GM18520 (cell line): ENCODE data around the gene MSI2.

ENCODE experiments used
- ATAC-seq: cut with Tn5 transposase; IDR thresholded peaks from one replicate; pipeline ENCODE4 v1.9.1; 2021; ENCODE audit not compliant: unreplicated experiment

MSI2 gene

DNA sequence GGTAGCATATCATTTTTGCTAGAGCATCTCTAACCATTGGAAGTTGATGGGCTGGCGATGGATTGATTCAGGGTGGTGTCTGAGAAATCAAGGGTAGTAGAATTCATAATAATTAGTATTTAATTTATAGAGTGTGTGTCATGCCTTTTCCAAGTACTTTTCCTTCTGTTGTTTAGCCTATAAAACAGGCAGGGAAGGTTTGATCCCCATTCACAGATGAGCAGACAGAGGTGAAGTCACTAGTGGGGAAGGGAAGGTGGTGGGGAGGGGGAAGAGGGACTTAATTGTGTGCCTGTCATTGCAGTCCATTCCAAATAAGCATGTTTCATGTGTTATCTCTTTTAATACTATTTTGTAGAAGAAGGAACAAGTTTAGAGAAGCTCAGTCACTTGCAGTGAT is 131.3 kb downstream of the MSI2 start:
- no peak for ATAC-seq

DNA sequence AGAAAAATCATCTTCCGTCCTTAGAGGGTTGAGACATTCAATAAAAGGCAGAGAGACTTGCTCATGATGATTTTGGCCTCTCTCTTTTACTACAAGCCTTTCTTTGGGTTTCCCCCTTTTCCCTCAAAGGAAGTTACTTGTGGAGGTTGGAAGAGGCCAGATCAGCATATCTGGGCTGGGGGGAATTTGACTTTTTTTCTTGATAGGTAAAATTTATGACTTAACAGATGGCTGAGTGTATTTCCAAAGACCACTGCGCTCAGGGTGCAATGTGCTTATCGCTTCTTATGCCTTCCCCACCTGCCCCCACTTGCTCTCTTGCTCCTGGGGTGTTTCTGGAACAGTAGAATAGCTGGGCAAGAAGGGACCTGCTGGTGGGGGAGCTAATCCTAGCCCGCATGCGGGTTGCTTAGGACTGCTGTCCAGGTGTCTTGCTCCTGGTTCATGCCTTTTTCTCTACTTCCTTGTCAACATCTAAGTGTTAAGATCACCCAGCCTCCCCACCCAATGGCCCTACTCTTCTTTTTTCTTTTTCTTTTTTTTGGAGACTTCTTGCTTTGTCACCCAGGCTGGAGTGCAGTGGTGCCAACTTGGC is 131.9 kb downstream of the MSI2 start:
- no peak for ATAC-seq

DNA sequence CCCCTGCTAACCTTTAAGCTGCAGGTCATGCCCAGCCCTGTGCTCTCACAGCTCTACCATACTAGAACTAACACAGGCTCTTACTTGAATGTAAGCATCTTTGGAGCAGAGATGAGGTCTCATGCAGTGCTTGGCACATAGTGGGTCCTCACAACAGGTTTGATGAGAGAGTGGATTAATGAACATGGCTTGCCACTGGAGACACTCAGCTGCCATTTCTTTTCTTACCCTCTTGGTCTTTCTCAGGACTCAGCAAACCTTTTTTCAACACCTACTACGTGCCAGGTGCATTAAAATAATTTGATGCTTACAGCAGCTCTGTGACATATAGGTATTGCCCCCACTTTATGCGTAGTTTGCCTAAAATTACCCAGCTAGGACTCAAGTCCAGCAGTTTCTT is 133.2 kb downstream of the MSI2 start:
- no peak for ATAC-seq

DNA sequence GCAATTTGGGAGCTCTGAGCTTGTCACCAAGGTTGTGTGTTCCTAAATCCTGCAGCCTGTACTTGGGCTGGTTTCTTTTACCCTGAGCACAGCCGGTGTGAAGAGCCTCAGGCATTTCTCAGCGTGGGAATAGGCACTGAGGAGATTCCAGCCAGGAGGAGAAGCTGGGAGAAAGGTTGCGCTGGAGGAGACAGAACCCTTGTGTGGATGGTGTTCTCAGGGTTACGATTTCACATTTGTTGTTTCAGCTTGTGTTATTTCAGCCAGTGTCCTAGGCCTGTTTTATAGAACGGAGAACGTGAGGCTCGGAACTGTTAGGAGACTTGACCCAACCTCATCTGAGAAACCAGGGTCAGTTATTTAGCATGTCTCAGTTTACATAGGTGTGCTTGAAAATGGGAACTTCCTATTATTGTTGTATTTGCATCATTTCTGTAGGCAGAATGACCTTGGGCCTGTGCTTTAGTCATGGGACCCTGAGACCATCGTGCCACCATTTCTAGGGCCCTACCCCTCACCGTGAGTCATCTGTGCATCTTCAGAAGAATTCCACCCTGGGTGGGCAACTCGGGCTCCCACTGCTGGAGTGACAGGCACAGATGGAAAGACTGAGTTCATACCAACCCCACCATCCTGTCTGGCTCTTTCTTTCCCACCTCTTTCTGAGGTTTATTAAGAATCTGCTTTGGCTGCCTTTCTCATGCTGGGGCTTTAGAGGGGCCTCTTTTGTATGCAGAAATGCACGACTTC is 134.9 kb downstream of the MSI2 start:
- ATAC-seq = no peak

DNA sequence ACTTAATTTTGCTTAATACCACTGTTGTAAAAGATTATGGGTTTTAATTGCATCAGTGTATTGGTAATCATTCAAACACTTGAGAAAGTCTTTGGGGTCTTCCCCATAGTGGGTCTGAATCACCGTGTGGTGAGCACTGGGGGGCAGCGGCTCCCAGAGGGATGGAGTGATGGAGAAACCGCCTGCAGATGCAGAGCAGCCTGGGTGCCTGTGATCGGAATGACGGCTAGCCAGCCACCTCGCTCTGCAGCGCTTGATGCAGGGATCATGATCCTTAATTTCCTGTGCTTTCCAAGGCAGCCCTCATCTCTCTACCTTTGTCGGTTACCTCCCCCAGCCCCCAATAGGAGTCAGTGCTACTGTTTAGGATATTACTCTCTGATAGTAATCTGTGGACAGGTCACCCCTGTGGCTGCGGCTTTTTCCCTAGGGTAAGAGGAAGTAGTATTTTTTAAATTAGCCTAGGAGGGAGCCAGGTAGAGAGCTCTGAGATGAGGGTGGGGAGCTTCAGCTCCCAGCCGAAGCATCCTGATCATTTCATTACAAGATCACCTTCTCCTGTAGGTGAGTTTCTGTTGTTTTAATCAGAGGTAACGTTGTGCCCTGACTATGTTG is 135.6 kb downstream of the MSI2 start:
- ATAC-seq = no peak

DNA sequence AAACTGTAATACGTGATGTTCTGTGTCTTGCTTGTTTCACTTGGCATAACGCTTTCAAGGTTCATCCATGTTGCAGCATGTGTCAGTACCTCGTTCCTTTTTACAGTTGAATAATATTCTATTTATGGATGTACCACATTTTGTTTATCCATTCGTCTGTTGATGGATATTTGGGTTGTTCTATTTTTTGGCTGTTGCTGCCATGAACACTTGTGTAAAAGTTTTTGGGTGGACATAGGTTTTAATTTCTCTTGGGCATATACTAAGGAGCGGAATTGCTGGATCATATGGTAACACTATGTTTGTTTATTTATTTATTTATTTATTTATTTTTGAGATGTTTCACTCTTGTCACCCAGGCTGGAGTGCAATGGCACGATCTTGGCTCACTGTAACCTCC is 137.0 kb downstream of the MSI2 start:
- no peak for ATAC-seq

DNA sequence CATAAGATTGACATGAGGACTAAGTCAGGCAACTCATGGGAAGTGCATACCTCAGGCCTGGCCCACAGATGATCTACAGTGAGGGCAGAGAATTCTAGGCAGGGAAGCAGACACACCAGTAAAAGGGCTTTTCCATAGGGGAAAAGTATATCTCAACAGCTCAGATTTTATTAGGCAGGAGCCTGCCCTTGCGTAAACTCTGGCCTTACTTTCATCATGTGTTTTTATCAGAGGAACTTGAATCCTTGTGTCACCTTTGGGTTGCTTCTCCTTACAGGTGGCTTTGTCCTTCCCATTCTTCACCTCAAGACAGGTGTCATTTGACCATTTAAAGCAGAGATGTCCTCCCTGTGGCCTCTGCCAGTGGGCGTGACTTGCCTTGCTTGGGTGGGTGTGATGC is 138.1 kb downstream of the MSI2 start:
- no peak for ATAC-seq

DNA sequence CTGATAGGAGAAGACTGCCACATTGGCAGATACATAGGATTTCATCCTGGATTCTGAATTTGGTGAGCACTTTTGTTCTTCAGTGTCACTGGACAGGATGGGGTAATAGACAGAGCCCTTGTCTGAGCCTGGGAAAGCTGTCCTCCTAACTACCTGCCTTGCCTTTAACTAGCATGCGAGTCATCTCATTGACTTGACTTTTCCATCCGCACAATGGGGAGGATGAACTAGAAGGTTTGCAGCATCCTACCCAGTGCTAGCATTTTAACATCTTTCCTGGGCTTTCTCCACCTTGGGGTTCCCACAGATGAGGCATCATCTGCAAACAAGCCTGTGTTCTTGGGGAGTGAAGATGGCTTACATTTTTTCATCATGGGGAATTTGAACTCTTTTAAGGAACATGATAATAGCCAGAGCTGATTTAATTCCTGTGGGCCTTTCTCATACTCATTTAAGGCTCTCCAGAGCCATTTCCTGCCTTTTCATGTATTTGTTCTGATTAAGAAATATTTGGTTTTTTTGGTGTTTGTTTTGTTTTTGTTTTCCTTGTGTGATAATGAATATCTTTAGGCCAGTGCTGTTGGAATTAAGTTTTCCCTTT is 139.5 kb downstream of the MSI2 start:
- ATAC-seq = no peak

DNA sequence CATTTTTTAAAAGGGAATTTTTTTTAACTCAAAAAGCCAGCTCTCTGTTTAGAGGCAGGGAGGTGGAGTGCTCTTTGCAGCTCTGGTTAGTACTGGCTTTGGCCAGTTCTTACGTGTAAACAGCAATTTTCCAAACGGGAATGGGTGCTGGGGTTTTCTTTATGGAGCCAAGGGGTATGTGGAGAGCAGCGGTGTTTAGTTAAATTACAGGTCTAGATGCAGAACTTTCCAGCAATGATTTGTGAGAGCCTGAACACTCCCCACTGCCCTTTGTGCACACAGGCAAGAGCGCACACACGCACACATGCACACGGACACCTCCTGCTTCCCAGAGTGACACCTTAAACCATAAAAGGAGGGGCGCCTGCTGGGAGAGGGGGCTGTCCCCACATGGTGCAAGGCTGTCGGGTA is 140.2 kb downstream of the MSI2 start:
- no peak for ATAC-seq

DNA sequence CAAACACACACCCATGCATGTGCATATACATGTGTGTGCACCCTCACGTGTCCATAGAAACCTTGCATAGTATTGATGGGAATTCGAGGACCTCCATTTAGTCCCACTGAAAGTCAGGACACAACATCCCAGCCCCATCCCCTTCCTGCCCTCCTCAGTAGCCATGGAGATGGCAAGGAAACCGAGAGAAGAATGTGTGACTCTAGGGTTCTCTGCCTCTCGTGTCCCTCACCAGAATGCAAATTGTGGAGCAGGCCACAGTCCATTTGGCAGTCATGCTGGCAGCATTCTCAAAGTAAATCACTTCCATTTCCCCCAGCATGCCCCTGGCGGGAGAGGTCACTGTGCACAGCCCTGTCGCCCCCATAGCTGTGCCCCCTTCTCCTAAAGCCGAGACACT is 141.1 kb downstream of the MSI2 start:
- ATAC-seq = no peak

DNA sequence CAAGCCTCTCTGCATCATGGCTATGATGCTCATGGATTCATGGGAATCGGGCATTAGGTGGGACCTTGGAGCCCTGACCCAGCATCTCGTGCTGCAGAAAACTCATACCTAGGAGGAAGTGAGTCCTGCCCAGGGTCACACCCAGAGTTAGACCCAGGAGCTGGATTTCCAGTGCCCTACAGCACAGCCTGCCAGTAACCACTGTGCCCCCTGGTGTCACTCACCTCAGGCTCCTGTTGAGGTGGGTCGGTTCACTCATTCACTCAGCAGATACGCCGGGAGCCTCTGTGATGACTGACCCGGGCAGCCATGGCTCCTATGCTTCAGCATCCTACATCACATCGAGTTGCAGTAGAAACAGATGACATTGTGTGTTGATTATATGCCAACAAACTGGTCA is 143.4 kb downstream of the MSI2 start:
- no peak for ATAC-seq

DNA sequence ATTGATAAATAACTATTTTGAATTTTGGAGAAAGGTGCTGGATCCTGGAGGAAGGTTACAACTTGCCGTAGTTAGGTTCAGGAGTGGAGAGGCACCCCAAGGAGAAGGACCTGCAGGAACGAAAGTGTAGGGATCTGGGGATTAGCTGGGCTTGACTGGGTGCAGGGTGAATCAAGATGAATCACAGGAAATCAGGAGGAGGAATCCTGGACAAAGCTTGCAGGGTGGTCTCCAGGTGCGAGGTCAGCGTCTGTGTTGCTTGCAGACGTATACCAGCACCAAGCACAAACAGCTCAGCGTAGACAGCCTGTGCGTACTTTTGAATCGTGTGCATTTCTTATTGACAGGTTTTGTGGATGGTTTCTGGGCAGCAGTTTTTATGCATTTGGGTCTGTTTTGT is 144.3 kb downstream of the MSI2 start:
- no peak for ATAC-seq

DNA sequence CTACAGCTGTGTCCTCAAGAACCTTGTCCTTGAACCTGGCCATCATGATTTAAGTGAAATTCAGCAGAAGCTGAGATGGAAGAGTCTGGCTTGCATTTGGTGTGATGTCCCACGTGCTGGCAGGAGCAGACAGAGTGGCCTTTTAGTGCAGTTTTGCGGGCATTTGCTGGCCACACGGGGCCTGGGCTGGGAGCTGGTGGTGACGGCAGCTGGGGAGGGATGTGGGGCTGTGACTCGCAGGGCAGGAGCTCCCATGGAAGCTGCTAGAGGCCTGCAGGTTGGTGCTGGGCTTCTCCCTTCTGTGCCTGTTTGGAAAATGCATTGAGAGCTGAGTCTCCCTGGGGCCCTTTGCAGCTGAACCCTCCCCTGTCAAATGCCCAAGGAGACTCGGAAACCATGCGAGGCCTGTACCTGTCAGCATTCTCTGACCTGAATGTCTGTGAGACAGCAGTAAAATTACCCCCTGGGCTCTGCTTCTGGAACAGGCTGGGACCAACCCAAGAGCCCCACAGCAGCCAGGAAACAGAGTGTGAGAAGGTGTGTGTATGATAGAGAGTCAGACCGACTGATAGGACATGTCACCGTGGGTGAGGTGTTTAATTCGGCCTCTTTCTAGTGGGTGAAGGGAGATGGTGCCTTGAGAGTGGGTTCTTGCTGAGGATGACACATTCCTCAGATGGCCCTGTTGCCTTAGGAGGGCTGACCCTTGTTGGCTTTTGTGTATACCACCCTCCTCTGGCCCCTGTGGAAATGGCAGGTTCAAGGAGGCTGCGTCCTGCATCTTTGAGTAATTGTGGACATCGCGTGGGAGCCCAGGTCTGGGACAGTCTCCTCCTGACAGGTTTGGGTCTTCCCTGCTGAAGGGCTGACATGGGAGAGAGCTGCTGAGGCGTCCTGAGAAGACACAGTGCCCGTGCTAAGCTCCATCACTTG is 145.5 kb downstream of the MSI2 start:
- no peak for ATAC-seq

DNA sequence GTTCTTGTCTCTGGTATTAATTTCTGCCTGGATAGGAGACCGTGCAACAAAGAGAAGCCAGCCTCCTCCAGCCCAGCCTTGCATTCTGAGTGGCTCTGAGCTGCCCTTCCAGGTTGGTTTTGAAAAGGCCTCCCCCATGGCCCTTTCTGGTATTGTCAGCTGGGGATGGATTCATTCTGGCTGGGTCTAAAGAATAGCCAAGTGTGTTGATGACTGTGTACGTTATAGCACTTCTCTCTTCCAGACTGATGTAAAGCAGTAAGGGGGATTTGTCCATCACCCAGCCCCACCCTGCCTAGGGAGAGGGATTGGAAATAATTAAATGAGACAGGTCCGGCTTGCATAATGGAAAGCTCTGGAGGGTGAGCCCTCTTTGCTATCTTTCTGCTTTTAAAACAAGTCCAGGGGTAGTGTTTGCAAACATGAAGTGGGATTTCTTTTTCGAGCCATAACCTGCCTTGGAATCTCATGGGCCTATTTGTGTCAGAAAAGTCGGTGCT is 146.4 kb downstream of the MSI2 start:
- ATAC-seq = no peak

DNA sequence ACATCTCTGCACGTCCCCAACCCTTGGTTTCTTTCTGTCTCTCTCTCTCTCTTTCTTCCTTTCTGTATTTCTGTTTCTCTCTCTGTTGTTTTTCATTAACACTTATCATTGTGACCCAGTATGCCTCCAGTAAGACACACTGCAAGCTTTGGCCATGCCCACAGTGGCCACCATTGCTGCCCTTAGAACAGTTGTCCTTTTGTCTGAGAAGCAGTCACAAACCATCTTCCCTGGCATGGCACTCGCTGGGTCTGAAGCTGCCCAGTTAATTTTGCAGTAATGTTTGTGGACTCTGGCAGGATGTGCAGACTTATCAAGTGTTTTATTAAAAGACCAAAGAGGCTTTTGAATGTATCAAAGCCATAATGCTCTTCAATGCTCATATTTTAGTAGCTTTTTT is 146.9 kb downstream of the MSI2 start:
- no peak for ATAC-seq

DNA sequence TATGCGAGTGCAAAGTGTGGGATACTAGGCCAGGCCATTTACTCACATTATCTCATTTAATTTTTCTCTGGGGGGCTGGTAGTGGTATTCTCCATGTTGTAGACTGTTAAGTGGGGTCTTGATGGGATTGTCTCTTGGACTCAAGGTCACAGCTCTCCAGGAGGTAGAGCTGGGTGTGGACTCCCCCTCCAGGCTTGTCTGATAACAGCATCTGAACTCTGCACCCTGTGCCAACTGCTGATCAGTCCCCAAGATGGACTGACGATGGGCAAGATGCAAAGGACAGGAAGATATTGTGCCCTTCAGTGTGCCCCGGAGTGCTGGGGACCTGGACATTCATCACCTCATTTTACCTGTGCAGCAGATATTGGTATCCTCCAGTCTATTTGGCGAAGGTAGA is 147.8 kb downstream of the MSI2 start:
- no peak for ATAC-seq

DNA sequence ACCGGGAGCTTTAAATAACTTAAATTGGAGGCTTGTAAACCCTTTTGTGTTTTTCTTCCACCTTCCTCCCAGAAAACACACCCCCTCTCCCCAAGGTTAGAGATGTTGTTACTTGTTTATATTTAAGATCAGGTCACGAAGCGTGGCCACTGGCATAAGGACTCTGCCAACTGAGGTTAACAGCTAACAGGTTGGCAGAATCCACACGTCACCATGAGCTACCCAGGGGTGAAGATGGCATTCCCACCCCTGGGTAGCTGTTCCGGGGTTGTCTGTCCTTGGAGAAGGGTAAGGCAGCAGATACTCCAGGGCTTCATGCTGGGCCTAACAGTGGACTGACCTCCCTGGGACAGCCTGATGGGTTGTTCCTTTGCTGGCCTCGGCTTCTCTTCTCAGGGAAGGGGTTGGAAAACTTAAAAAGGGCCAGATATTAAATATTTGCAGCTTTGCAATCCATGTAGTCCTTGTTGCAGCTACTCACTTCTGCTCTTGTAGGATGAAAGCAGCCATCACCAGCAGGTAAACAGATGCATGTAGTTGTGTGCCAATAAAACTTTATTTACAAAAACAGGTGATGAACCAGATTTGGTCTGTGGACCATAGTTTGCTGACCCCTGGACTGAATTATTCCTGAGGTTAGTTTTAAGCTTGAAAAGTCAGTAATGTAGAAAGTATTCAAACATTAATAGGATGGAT is 148.6 kb downstream of the MSI2 start:
- ATAC-seq = no peak

DNA sequence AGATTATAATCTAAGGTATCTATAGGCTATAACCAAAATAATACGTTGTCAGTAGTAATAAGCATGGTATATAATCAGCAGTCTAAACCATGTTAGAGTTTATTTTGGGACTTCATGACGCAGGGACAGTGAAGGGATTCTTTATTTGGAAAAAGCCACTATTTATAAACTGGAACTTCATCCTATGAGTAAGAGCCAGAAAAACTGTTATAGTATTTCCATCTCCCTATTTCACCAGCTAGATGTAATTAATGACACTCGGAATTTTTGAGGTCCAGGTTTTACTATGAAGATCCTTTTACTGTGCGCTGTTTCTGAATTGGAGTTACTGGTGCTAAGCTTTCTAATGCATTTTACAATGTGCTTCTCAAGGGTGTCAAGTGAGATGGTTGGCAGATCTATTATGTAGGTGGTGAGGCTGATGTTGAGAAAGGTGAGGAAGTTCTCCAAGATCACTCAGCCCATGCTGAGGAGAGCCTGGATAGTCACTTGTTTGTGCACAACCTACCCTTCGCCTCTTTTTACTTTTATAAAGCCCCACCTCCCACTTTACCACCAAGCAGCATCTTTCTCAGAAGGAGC is 149.3 kb downstream of the MSI2 start:
- ATAC-seq = no peak

DNA sequence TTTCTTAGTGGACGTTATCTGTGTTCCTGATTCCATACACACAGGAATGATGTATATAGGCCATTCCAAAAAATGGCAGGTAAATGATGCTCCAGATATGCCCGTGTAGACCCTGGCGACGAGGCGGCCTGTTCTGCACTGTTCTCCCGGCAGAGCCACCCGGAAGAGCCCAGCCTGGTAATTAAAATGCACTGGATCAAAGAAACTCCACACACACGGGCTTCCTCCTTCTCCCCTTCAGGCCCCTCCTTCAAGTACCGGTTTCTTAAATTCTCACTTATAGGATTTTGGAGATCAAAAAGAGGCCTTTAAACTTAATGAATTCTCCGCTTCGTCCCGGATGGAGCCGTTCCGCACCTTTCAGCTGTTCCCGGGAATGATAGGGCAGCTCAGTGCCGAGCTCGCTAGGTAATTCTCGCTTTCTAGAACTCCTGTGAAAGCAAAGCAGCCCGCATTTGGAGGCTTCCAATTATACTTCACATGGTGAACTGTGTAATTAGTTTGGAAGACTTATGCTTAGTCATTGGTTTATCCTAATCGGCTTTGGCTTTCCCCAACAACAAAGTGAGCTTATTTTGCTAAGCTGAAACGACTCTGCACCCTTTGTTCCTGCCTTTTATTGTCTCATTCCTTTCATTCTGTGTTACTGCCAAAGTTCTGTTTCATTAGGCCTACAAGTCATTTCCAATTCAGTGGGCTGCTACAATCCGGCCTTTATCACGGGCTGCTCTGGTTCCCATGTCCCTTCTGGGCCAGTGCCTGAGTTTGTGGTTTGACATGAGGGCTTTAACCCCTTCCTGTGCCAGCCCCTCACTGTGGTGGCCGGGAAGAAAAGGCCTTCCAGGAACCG is 150.0 kb downstream of the MSI2 start:
- no peak for ATAC-seq
